GM19395 (cell line): Measurements from ENCODE around the gene ZNF440.
"Not testable (repeated sequence)": the region's sequence is repeated elsewhere in the genome, so short reads cannot be mapped to it uniquely, and the experiment has no call there.

Experiments used
- ATAC-seq: cut with Tn5 transposase; IDR thresholded peaks from one replicate; pipeline ENCODE4 v1.9.1; 2021; ENCODE audit warnings: mild to moderate bottlenecking, moderate library complexity; ENCODE audit not compliant: unreplicated experiment

Gene ZNF440

DNA sequence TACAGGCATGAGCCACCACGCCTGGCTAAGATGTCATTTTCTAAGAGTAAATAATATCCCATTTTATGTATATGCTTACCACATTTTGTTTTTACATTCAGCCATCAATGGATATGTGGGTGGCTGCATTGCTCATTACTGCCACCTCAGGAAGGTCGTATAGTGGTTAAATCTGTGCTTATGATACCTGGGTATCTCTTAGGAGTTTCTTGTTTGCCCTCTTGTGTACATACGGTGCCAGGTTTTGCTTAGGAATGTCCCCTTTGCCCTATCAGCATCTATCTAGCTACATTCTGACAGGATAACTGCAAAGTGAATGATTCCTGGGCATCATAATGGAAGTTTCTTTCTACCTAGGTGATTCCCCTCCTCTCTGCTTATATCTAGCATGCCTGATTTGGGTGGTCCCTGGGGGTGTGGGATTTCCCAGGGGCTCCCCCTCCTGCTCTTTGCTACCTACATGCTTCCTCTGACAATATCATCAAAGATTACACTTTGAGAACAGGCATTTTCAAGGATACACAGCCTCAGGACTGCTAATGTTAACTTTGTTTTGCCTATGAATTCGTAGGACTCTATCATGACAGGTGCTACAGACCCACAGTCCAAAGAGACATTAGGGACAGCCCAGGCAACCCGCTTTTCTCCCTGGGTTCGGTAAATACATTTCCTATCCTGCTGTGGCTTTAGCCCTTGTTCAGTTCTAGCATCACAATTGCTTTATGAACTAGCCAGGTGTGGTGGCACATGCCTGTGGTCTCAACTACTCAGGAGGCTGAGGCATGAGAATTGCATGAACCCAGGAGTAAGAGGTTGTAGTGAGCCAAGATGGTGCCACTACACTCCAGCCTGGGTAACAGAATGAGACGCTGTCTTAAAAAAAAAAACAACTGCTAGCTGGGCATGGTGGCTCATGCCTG, 15.1 kb downstream of the ZNF440 start:
- ATAC-seq: not testable (repeated sequence)

DNA sequence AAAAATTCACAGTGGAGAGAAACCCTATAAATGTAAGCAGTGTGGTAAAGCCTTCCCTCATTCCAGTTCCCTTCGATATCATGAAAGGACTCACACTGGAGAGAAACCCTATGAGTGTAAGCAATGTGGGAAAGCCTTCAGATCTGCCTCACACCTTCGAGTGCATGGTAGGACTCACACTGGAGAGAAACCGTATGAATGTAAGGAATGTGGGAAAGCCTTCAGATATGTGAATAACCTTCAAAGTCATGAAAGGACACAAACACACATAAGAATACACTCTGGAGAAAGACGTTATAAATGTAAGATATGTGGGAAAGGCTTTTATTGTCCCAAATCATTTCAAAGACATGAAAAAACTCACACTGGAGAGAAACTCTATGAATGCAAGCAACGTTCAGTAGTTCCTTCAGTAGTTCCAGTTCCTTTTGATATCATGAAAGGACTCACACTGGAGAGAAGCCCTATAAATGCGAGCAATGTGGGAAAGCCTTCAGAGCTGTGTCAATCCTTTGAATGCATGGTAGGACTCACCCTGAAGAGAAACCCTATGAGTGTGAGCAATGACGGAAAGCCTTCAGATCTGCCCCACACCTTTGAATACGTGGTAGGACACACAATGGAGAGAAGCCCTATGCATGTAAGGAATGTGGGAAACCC, 18.3 kb downstream of the ZNF440 start:
- no peak for ATAC-seq

- no peak for ATAC-seq
Measured at GRCh38 chr19:11833541-11833940, 19.5 kb downstream of the ZNF440 start.

DNA sequence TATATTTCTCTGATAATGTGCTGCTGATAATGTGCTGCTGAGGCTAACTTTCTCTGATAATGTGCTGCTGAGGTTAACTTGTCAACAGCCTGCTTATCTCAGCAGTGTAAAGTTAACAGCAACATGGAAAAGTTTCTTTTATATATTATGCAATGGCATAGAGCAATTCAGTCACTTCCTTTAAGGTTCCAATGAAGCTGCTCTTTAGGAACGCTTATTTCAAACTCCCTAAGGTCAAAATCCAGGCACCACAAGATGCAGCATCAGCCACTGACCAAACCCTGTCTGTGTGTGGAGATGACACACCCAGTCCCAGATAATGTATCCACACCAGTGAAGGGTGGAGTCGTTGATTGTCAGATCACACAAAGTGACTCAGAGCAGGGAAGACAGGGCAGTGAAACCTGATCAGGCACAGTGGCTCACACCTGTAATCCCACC, 21.6 kb downstream of the ZNF440 start:
- not testable (repeated sequence) for ATAC-seq

GRCh38 chr19:11843722-11844121, 29.6 kb downstream of the ZNF440 start:
- no peak for ATAC-seq

DNA sequence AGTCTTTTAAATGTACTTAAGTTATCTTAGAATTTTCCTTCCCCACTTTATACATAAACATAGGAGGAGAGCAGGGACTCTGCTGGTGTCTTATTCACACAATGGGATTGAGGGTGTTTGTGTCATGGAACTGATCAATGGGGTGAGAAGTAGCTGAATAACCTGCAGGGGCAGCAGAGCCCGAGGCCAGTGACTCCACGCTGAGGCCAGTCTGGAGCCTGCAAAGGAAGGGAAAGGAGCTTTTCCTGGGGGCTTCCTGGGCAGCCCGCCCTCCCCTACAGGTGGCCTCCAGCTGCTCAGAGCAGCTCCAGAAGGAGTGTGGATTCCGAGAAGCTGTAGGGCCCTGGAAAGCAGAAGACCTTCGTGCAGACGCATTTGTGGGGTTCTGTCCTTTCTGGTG, 33.5 kb downstream of the ZNF440 start:
- not testable (repeated sequence) for ATAC-seq

- no peak for ATAC-seq
Measured at GRCh38 chr19:11848200-11848593, 34.1 kb downstream of the ZNF440 start.

DNA sequence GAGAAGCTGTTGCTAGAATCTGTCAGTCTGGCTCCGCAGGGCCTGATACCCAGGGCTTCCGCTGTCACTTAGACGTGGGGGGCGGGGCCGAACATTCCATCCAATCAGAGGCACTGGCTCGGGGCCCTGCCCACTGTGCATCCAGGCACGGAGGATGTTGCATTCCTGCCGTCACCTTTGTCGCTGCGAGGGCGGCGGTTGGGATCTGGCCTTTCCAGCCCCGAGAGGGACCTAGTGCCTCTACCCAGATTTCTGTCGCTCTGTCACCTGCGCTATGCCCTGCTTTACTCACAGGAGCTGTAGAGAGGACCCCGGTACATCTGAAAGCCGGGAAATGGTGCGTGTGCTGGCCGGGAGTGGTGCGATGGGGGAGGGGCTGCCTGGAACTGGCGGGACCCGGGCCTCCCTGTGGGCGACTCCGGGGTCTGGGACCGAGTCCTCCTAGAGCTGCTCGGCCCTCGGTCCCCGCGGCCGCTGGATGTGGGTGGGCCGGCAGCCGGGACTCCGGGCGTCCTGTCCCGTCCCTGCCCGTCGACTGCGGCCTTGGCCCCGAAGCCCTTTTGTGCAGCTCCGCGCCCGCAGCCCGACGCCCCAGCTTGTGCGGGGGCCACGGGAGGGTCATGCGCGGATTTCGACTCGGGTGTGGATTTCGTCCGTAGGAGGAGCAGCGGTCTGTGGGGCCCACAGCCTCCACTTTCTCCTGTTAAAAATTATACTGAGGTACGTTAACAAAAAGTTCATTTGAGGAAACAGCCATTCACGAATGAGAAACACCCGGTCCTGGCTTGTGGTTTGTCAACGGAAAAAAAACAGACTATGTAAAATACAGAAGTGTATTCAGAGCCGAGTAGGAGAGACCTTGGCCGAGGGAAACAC, 34.8 kb downstream of the ZNF440 start, which contains the start of gene ZNF439:
Gene ZNF439 (plus strand): TSS at position 133 of the 876 bp plus-strand sequence. CDS start 142 bp downstream, at position 275.
- no peak for ATAC-seq

DNA sequence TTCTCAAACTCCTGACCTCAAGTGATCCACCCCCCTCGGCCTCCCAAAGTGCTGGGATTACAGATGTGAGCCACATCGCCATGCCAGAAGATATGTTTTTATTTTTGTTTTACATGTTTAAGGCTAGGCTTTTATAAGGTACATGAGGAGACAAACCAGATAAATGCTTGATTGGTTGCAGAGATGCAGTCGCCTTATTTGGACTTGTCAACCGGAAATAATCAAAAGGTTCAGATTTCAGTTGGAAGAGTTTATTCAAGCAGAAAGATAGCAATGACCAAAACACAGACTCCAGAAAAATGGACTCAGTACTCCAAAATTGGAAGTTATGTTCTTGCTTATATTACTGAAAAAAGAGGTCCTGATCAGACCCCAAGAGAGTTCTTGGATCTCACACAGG, 36.2 kb downstream of the ZNF440 start:
- not testable (repeated sequence) for ATAC-seq

DNA sequence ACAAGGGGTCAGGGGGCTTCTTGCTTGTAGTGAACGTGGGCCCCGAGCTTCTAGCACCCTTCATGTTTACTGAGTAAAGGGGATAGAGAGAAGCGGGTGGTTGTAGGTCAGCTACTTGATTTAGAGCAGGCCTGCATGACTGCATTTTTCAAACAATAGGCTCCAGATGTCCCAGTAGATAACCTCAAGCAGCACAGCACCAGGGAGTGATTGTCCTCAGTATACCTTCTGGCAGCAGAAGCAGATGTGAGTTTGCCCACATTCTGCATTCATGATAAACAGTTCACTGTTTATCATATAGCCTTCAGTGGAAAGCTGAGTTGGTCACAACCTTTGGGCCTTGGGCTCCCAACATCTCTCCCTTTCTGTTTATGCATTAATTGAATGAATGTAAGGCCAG, 39.3 kb downstream of the ZNF440 start:
- no peak for ATAC-seq

DNA sequence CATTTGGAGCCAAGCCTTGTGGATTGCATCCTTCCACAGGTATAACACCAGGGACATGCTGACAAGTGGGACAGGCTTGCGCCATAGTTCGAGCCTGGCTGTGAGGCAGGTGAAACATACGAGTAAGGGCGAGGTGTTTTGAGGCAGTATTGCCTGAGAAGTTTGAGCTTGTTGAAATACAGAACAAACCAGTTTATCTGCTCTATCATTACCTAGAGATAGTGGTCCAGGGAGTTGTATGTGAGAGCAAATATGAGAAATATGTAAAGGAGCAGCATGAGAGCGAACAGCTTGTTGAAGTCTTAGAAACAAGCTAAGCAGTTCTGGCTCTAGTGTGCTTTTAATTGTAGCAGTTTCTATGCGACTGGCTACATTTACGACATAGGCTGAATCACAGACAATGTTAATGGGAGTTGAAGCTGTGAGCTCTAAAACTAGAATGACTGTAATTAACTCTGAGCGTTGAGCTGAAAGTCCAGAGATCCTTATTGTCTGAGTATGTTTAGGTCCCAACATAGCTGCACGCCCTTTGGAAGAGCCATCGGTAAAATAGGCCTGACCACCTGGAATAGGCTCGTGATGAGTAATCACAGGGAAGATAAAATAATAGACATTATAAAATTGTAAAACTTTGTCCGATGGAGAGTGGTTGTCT, 42.6 kb downstream of the ZNF440 start:
- ATAC-seq: no peak

GRCh38 chr19:11860721-11861120, 46.6 kb downstream of the ZNF440 start:
- ATAC-seq: no peak

- ATAC-seq: no peak
Measured at GRCh38 chr19:11861301-11861700, 47.2 kb downstream of the ZNF440 start.

DNA sequence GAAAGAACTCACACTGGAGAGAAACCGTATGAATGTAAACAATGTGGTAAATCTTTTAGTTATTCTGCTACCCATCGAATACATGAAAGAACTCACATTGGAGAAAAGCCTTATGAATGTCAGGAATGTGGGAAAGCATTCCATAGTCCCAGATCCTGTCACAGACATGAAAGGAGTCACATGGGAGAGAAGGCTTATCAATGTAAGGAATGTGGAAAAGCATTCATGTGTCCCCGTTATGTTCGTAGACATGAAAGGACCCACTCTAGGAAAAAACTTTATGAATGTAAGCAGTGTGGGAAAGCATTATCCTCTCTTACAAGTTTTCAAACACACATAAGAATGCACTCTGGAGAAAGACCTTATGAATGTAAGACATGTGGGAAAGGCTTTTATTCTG, 53.7 kb downstream of the ZNF440 start:
- not testable (repeated sequence) for ATAC-seq

- no peak for ATAC-seq
Measured at GRCh38 chr19:11868188-11868587, 54.1 kb downstream of the ZNF440 start.

GRCh38 chr19:11872624-11873023, 58.6 kb downstream of the ZNF440 start:
- no peak for ATAC-seq

- ATAC-seq: no peak
Measured at GRCh38 chr19:11873762-11874161, 59.7 kb downstream of the ZNF440 start.

DNA sequence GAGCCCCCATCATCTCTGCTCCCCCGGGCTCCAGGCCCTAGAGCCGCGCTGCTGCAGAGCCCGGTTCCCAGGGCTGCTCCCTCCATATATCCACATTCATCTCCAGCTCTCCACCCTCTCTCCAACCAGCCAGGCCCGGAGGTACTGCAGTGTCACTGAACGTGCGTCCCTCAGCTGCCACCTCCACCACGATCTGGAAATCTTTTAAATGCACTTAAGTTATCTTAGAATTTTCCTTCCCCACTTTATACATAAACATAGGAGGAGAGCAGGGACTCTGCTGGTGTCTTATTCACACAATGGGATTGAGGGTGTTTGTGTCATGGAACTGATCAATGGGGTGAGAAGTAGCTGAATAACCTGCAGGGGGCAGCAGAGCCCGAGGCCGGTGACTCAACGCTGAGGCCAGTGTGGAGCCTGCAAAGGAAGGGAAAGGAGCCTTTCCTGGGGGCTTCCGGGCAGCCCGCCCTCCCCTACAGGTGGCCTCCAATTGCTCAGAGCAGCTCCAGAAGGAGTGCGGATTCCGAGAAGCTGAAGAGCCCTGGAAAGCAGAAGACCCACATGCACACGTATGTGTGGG, 65.7 kb downstream of the ZNF440 start:
- ATAC-seq: not testable (repeated sequence)

DNA sequence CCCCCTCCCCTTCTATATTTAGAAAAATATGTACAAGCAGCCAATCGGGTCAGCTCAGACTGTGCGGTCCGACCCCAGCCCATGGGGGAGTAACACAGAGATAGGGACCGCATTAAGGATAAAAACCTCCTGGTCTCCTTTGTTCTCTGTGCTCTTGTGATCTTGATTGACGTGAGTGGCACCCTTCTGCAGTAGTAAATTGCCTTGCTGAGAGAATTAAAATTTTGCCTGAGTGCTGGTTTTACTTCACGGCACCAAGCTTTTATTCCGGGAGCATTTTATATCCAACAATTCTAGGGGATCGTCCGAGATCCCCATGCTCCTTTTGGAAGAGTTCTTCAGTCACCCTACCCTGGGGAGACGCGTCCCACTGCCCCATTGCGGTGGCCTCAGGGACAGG, 66.5 kb downstream of the ZNF440 start:
- ATAC-seq: no peak

DNA sequence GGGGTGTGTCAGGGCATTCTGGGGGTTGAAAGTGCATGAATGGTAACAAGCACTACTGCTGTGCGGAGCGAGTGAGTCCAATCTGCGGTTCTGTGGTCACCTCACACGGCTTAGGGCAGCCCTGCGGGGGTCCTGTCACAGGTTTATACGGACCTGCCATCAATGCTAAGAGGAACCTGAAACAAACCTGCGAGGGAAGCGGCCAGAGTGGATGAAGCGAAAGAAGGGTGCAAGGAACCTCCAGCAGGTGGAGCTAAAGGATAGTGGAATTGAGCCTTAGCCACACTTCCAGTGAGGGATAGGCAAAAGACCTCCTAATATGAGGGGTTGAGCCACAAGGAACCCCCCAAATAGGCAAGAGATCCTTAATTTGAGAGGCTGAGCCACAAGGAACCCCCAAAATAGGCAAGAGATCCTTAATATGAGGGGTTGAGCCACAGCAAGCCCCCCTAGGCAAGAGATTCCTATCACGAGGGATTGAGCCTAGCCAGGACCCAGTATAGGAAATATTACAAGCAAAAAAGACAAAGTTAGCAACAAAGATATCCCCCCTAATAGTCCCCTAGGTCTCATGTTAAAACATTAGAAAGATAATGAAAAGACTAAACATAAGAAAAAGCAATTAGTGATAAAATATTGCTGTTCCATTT, 67.2 kb downstream of the ZNF440 start:
- no peak for ATAC-seq
